ENCODE results near the gene AKNA.
A peak's percentile ranks its signal among the peaks of the same experiment; 100 is the strongest.
"Not testable (repeated sequence)": the region's sequence is repeated elsewhere in the genome, so short reads cannot be mapped to it uniquely, and the experiment has no call there.

Gene AKNA

GRCh38 chr9:114334490-114334889 lies 53.3 kb downstream of the AKNA start:
- DNase-seq, result no peak

GRCh38 chr9:114333718-114334117 lies 54.1 kb downstream of the AKNA start:
- not testable (repeated sequence) for DNase-seq

- DNase-seq, result not testable (repeated sequence)
Observed at GRCh38 chr9:114332474-114333040, 55.2 kb downstream of the AKNA start.

- not testable (repeated sequence) for DNase-seq
Observed at GRCh38 chr9:114331229-114332195, 56.3 kb downstream of the AKNA start.

GRCh38 chr9:114330636-114331035 lies 57.1 kb downstream of the AKNA start:
- no peak for DNase-seq

GRCh38 chr9:114329625-114330022 lies 58.2 kb downstream of the AKNA start, which contains the start of gene ORM2:
TSS of gene ORM2 (plus strand) at chr9:114329869. CDS start at chr9:114329905, 36 bp downstream.
- DNase-seq, result not testable (repeated sequence)

GRCh38 chr9:114328937-114329624 lies 58.7 kb downstream of the AKNA start:
- DNase-seq, result not testable (repeated sequence)

GRCh38 chr9:114328357-114328820 lies 59.4 kb downstream of the AKNA start:
- not testable (repeated sequence) for DNase-seq

GRCh38 chr9:114327749-114328148 lies 60.0 kb downstream of the AKNA start:
- DNase-seq, result no peak

GRCh38 chr9:114325684-114326254 lies 62.0 kb downstream of the AKNA start:
- not testable (repeated sequence) for DNase-seq

GRCh38 chr9:114324965-114325364 lies 62.8 kb downstream of the AKNA start:
- DNase-seq, result not testable (repeated sequence)

GRCh38 chr9:114324492-114324891 lies 63.3 kb downstream of the AKNA start:
- no peak for DNase-seq

- not testable (repeated sequence) for DNase-seq
Observed at GRCh38 chr9:114323849-114324248, 63.9 kb downstream of the AKNA start.

- DNase-seq, result not testable (repeated sequence)
Observed at GRCh38 chr9:114322831-114323531, 64.8 kb downstream of the AKNA start, which contains the start of gene ORM1. TSS of gene ORM1 (plus strand) at chr9:114323098. CDS start at chr9:114323134, 36 bp downstream.

GRCh38 chr9:114322160-114322818 lies 65.5 kb downstream of the AKNA start:
- DNase-seq, result not testable (repeated sequence)

- DNase-seq, result no peak
Observed at GRCh38 chr9:114321759-114322158, 66.0 kb downstream of the AKNA start.

GRCh38 chr9:114320710-114321109 lies 67.1 kb downstream of the AKNA start:
- not testable (repeated sequence) for DNase-seq

- DNase-seq, result peak in 1 of 2 experiments; percentile 34
Observed at GRCh38 chr9:114319147-114319546, 68.6 kb downstream of the AKNA start.

- no peak for DNase-seq
Observed at GRCh38 chr9:114318416-114318815, 69.4 kb downstream of the AKNA start.

- no peak for DNase-seq
Observed at GRCh38 chr9:114317665-114318357, 70.0 kb downstream of the AKNA start.

All from NCI-H524 (cell line).